WERI-Rb-1 (cell line): ENCODE measurements around the gene PTPN6.

Source experiments
- DNase-seq: peaks from one replicate; pipeline ENCODE4 v3.0.0-alpha.2; 2020
- H3K27ac ChIP-seq: fragments of 250-450 bp; sonication (Bioruptor Pico); 2 replicates; pipeline ENCODE4 v1.5.1; 2020; ENCODE audit warnings: mild to moderate bottlenecking, moderate library complexity
- H3K27me3 ChIP-seq: fragments of 250-450 bp; sonication (Bioruptor Pico); 2 replicates; pipeline ENCODE4 v1.5.1; 2021; ENCODE audit warnings: mild to moderate bottlenecking, low read depth, moderate library complexity; ENCODE audit not compliant: insufficient read depth, severe bottlenecking
- H3K36me3 ChIP-seq: fragments of 250-450 bp; sonication (Bioruptor Pico); 2 replicates; pipeline ENCODE4 v1.5.1; 2020; ENCODE audit warnings: mild to moderate bottlenecking, moderate library complexity
- H3K4me3 ChIP-seq: 2 replicates; pipeline ENCODE4 v1.5.1; 2011; ENCODE audit warnings: low read depth, mild to moderate bottlenecking, control low read depth, low read length
- H3K9me3 ChIP-seq: fragments of 250-450 bp; sonication (Bioruptor Pico); 2 replicates; pipeline ENCODE4 v1.5.1; 2021; ENCODE audit warnings: mild to moderate bottlenecking, moderate library complexity; ENCODE audit not compliant: severe bottlenecking
- CTCF ChIP-seq: IDR thresholded peaks from 2 replicates; pipeline ENCODE4 v1.5.1; 2011; ENCODE audit warnings: low read depth, mild to moderate bottlenecking, control low read depth, inconsistent platforms, low read length

Gene PTPN6

GRCh38 chr12:6987956-6988553, 36.9 kb downstream of the PTPN6 start:
- DNase-seq, result no peak
- Histone ChIP-seq H3K27ac (no peak overlapping the region), H3K27me3 (no peaks in the 10 kb centered on the region), H3K9me3 (no peaks in the 10 kb centered on the region), H3K36me3 (peaks cover 6% of the 10 kb centered on the region; the same call in 1 of the 2 replicates), H3K4me3 (no peak overlapping the region)
- no peak for TF ChIP-seq CTCF

- no peaks in the 10 kb centered on the region for H3K27me3 ChIP-seq
- no peak overlapping the region for H3K4me3 ChIP-seq
- DNase-seq, result peak; percentile 17
- H3K9me3 ChIP-seq, result no peaks in the 10 kb centered on the region
- H3K36me3 ChIP-seq, result peaks cover 9% of the 10 kb centered on the region
- no peak for TF ChIP-seq CTCF
- H3K27ac ChIP-seq, result no peak overlapping the region
These were observed 44.9 kb downstream of the PTPN6 start for GRCh38 chr12:6996040-6996441.

GRCh38 chr12:6998715-6999451, 47.7 kb downstream of the PTPN6 start:
- no peak overlapping the region for H3K4me3 ChIP-seq
- peaks cover 9% of the 10 kb centered on the region for H3K36me3 ChIP-seq
- no peak for TF ChIP-seq CTCF
- H3K27ac ChIP-seq, result no peak overlapping the region
- no peak for DNase-seq
- no peaks in the 10 kb centered on the region for H3K9me3 ChIP-seq
- no peaks in the 10 kb centered on the region for H3K27me3 ChIP-seq

GRCh38 chr12:7001921-7002591, 50.9 kb downstream of the PTPN6 start:
- no peak for DNase-seq
- Histone ChIP-seq H3K4me3 (no peak overlapping the region), H3K36me3 (peaks cover 6% of the 10 kb centered on the region), H3K9me3 (no peaks in the 10 kb centered on the region), H3K27me3 (no peaks in the 10 kb centered on the region), H3K27ac (no peak overlapping the region)
- TF ChIP-seq CTCF, result no peak

- Histone ChIP-seq H3K36me3 (no peaks in the 10 kb centered on the region; the same call in 1 of the 2 replicates), H3K27me3 (no peaks in the 10 kb centered on the region), H3K4me3 (no peak overlapping the region), H3K9me3 (no peaks in the 10 kb centered on the region), H3K27ac (no peak overlapping the region)
- TF ChIP-seq CTCF, result no peak
- no peak for DNase-seq
These were observed 53.2 kb downstream of the PTPN6 start for GRCh38 chr12:7004287-7004803.
